UCSD-AML1 (cell line): Measurements from ENCODE around the gene CCDC158.
A peak's percentile ranks its signal among the peaks of the same experiment; 100 is the strongest.
"Not testable (repeated sequence)": the region's sequence is repeated elsewhere in the genome, so short reads cannot be mapped to it uniquely, and the experiment has no call there.

ENCODE experiments used
- DNase-seq: peaks from one replicate; lab custom pipeline; 2025; ENCODE audit not compliant: unreplicated experiment; lab: John Stamatoyannopoulos, UW

The CCDC158 gene

DNA sequence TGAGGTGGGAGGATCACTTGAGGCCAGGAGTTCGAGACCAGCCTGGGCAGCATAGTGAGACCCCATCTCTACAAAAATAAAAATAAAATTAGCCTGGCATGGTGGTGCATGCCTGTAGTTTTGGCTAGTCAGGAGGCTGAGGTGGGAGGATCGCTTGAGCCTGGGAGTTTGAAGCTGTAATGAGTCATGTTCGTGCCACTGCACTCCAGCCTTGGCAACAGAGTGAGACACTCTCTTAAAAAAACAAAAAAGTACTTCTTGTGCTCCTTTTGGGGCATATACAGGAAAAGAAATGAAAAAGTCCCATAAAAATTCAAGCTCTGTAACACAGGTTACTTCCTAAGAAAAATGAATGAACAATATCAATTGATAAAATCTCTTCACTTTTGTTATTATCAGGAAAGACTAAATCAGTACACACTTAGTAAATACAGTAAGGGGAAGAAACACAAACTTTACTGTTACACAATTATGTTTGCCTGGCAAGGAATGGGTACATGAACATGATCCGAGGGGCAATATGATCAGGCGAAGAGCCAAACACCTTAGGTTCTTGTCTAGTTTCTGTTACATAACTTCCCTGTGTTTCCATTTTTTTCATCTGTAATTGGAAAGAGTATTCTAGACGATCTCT lies 46.9 kb downstream of the CCDC158 start:
- DNase-seq: no peak

DNA sequence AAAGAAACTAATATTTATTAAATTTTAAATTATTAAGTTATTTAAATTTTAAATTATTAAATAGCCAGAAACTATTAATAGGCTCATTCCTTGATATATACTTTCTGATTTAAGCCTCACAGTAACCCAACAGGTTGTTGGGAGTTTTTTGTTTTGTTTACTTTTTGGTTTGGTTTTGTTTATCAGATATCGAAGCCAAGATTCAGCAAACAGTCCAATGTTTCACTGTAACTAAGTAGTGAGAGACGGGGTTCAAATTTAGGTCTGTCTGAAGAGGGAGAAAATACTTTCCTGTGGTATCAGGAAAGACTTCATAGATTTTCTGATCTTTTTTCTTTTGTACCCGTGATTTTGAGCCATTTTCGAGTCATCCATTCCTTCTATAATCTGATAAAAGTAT lies 54.2 kb downstream of the CCDC158 start:
- DNase-seq: no peak

DNA sequence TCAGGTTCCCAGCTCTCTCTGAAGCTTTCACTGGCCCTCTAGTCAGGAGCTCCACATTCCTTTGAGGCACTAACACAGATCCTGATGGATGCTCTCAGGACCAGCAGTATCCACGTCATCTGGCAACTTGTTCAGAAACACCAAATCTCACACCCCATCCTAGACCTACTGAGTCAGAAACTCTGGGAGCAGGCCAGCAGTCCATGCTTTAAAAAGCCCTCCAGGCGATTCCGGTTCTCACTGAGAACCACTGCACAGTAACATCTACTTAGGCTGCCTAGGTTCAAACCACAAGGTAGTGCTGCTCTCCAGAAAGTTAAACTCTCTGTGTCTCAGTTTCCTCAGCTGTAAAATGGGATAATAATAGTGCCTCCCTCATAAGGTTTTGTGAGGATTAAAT lies 55.3 kb downstream of the CCDC158 start:
- no peak for DNase-seq

DNA sequence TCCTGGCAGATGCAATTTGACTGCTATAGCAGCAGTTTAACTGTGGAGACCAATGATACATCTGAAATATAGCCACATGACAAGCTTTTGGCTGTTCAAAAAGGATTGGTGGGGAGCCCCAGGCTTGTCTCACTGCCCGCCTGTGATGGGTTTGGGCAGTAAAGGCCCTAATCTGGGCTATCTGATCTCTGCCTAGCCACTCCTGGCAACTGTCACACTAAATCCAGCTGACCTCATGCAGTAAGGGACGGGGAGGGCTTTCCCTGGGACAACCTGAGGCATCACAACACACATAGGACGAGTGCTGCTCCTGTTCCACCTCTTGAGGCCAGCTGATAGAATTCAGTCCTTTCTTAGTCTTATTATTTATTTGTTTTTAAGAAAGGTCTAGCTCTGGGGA lies 56.2 kb downstream of the CCDC158 start:
- no peak for DNase-seq

DNA sequence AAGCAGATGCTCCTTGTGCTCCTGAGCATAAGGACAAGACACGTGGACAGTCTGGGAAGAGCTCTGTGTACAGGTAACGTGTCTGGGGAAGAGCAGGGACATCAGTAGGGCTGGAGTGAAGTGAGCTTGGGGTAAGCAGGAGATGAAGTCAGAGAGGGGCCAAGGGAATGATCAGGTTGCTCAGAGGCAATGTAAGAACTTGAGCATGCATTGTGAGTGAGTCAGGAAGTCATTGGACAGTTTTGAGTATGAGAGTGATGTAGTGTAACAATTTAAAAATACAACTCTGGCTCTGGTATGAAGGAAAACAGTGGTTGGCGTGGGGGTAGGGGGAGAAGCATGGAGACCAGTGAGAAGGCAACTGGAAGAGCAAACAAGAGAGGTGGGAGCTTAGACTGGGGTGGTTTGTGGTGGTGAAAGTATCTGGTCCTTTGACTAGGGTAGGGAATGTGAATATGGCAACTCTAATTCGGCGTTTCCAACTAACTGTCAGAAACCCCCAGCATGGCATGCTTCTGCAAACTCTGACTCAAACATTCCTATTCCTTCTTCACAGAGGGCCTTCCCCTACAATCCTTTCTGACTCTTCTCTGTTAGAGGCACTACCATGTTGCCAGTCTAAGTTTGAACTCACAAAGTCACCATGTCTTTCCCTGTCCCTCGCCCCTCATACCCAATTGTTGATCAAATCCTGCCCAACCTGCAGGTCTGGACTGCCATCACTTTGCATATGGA lies 57.2 kb downstream of the CCDC158 start:
- DNase-seq: no peak

DNA sequence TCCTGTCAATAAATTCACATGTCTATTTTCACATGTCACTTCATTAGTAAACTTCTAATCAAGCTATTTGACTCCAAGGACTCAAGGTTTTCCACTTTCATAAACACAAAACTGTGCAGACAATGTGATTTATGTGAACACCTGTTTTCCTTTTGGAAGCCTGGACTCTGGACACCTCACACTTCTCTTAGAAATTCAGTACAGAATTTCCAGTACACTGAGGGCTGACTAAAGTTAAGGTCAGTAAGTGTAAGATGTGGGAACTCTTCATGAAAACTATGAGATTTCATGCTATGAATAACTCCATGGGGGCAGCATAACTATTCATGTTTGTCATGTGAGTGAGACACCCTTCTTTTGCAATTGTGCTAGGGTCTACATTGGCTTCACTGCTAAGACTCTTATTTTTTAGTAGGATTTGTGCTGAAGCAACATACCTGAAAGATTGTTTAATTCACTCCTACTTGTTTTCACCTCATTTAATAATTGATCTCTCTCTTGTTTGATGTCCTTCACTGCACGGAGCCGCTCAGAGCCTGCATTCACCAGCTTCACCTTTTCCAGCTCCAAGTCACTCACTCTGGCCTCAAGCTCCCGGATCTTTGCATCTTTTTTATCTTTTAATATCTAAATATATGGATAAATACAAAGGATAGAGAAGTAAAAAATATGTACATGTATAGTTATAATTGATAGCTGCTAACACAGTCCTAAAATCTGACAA lies 59.1 kb downstream of the CCDC158 start:
- DNase-seq: no peak

DNA sequence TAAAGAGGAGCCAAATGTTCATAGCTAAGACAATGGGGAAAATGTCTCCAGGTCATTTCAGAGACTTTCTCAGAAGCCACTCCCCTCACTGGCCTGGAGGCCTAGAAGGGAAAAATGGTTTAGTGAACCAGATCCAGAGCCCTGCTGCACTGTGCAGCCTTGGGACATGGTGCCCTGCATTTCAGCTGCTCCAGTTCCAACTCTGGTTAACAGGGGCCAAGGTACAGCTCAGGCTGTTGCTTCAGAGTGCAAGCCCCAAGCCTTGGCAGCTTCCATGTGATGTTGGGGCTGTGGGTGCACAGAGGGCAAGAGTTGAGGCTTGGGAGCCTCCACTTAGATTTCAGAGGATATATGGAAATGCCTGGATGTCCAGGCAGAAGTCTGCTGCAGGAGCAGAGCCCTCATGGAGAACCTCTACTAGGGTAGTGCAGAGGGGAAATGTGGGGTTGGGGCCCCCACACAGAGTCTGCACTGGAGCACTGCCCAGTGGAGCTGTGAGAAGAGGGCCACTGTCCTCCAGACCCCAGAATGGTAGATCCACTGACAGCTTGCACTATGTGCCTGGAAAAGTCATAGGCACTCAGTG lies 61.0 kb downstream of the CCDC158 start:
- not testable (repeated sequence) for DNase-seq

DNA sequence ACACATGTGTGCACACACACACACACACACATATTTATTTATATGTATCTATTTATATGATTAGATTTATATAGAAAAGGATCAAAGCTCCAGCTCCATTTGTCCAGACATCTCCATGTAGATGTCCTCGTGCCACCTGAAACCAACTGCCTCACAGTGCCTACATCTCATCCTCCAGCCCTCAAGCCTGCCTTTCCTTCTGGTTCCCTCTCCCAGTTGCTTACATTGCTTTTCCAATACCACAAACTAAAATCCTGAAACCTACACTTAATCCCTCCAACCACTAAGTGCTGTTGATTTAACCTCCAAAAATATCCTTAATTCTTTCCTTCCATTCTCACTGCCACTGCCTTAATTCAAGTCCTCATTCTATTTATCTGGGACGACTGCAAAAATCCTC lies 63.0 kb downstream of the CCDC158 start:
- no peak for DNase-seq

DNA sequence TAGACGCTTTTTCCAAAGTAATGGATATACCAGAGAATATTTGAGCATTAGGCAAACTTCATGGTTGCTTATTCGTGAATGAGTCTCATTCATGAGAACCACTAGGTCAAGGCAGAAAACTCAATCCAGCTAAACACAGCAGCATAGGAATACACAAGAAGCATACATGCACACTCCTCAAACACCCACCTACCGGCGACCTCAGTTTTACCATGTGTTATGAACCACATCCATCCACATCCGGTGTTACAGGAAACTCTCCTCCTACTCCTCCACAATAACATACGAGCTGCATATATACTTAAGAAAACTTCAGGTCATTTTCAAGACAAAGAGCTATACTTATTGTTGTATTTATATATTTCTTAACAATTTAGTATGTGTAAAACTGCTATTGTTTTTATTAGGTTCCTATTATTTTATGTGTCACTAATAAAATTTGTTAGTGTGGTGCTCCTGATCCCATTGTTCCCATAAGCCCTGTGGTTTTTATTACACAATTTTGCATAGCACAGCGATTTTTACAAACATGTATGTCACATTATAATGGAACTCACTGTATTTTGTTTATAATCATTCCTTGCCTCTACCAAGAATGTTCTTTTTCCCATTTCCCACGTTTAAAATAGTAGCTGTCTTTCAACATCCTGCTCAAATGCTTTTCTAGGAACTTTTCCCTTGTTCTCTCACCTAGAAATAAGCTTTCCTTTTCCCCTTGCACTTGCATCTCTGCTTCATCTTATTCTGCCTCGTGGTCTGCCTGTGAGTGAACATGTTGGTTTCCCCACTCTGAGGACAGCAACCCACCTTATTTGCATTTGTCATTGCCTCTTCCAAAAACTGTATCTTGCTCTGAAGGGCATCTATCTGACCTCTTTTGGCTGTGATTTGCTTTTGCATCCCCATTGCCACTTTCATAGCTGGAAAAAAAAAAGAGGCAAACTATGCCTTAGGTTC lies 66.1 kb downstream of the CCDC158 start:
- DNase-seq: peak; percentile 33

DNA sequence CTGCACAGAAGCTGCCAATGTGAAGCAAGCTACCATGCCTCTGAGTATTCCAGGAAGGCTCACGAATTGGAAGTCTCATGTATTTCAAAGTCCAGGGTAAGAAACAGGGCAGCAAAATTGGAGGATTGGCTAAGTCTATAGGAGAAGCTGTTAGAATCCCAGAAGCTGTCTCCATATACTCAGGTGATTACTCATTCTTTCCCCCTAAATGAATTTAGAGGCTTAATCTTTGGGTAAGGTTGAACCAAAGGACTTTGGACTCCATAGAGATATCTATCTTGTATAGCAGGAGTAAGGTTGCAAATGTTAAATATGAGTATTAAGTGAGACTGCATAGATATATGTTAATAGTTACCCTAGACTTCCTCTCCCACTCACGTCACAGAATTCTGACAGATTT lies 78.1 kb downstream of the CCDC158 start:
- no peak for DNase-seq

DNA sequence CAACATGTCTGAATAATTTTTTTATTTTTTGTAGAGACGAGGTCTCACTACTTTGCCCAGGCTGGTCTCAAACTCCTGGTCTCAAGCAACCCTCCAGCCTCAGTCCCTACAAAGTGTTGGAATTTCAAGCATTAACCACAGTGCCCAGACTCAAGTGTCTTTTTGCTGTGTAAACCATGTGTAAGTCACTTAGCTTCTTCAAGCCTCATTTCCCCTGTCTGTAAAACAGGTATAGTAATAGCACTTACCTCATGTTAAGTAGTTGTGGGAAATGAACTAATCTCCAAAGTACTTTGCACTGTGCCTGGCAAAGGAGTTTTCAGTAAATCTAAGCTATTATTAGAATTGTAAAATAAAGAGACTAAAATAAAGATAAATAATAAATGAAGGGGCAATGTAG lies 78.8 kb downstream of the CCDC158 start:
- no peak for DNase-seq

DNA sequence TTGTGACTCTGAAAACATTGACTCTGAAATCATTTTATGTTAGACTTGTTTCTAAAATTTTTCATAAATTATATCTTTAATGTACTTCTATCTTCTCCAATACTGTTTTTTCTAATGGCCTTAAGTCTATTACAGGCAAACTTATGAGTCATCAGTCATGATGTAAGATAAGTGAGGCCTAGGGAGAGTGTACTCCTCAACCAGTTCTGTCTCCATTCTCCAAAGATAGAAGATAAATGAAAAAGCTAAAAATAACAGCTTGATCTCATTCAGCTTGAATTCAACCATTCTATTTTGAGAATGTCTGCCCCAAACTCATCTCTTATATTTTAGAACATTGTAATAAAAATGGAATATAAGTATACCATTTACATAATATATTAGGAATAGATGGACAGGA lies 79.9 kb downstream of the CCDC158 start:
- no peak for DNase-seq

DNA sequence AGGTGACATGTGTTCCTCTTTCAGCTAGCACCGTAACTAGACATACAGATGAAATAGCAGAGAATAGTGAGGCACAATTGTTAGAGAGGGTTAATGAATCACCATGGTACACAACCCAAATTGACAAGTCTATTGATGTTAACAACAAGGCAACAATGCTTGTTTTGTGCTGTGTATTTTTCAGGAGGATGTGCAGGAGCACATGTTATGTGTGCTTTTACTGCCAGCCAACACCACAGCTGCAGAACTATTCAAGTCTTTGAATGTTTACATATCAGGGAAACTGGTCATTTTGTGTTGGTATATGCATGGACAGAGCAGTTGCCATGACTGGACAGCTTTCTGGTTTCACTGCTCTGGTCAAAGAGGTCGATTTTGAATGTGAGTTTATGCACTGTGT lies 81.6 kb downstream of the CCDC158 start:
- DNase-seq: no peak

DNA sequence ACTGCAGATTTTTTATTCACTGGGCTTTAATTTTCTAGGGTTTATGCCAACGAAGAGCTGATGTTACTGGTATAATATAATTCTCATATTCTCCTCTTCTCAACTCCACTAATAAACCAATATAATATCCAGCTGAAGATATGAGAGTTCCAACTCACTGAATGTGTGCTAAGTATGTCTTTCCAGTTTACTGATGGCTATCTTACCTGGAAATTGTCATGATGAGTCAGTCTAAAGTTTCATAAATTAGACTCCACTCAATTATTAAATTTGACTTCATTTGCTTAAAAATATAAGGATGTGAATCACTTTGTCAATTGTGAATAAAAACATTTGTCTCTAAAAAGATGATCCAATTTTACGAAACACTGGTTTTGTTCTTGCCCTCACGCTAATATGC lies 86.1 kb downstream of the CCDC158 start:
- no peak for DNase-seq

DNA sequence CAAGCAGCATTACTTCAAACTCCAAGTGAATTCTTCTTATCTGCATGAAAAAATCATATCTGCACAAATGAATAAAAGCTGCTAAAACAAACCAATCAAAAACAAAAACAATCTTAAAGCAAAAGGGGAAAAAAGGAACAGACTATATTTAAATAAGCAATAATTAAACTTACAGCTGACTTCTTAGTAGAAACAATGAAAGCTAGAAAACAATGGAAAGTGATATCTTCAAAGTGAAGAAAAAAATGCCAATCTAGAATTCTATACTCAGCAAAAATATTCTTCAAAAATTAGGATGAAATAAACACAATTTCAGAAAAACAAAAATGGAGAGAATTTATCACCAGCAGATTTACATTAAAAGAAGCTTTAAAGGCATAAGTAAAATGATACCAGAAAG lies 94.4 kb downstream of the CCDC158 start:
- DNase-seq: no peak

DNA sequence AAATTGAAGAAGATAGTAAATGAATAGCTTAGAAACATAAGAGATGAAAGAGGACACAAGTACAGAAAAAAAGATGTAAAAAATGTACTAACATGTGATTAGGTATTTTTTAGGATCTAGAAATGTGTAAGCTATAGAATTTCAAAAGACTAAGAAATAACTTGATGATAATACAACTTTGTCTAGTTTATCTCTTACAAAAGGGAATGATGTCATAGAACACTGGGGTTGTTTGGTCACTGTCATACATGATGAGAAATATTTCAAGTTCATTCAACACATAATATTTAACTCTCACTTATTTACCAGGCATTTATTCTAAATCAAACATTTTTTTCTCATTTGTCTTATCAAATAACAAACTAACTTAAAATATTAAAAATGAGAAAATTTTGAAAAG lies 95.9 kb downstream of the CCDC158 start:
- DNase-seq: no peak

DNA sequence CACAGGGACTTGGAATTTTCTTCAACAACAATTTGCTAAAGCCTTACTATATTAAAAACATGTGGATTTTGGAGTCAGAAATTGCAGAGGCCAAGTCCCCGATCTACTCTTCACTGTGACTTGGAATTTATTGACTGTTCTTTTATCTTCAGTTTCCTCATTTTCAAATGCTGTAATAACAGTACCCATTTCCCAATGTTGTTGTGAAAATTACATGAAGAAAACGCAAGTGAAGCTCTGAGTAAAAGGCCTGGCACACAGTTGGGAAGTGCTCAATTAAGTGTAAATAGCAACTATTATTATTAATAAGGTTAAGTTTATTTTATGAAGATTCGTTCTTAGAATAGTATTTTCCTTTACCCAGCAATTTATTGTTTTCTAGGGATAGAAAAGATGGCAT lies 98.7 kb downstream of the CCDC158 start:
- no peak for DNase-seq

DNA sequence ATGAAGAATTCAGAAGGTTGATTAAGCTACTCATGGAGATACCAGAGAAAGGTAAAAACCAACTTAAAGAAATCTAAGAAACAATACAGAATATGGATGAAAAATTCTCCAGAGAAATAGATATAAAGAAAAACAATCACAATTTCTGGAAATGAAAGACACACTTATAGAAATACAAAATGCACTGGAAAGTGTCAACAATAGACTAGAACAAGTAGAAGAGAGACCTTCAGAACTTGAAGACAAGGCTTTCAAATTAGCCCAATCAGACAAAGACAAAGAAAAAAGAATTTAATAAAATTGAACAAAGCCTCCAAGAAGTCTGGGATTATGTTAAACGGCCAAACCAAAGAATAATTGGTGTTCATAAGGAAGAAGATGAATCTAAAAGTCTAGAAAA lies 104.8 kb downstream of the CCDC158 start:
- no peak for DNase-seq

DNA sequence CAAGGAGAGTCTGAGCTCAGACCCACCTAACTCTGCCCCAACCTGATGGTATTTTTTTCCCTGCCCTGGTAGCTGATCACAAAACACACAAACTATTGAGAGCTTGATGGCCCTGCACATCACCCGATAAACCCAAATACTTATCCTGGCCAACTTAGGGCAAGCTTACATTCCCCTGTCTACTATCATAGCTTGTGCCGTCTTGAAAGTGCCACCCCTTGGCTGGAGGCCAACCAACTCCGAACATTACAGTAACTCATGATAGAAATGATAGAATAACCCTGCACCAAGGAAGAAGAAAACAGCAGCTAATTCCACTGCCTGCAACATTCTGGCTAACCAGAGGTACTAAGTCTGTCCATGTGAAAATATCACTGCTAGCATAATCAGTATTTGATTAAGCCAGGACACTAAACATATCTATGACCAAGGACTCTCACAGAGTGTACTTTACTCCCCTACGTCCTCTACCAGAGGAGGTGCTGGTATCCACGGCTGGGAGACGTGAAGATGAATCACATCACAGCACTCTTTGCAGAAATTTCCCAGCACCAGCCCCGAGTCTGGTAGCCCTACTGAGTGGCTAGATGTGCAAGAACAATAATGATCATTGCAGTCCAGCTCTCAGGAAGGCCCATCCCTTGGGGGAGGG lies 105.5 kb downstream of the CCDC158 start:
- DNase-seq: no peak

DNA sequence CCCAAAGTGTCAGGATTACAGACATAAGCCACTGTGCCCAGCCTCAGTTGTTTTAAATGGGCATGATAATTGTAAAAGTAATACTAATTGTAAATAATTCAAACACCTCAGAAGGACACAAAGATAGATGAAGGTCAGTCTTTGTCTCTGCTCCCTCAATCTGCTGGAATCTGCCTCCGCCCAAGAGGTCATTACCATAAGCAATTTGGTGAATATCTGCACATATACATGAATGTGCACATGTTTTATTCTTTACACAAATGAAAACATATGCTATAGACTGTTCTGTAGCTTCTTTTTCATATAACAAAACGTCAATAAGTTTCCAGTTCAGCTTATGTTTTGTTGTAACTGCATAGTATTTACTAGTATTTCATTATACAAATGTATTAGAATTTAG lies 107.4 kb downstream of the CCDC158 start:
- no peak for DNase-seq
